ENCODE results near the gene ZMIZ1. TPM values are rescaled to one million over a fixed set of nuclear protein-coding genes. Genes with fewer than 3 reads are reported as not detected.

ZMIZ1 gene
- total and polyA plus RNA-seq, 12 donors: 6.6 to 113 (median 55.1) TPM

DNA sequence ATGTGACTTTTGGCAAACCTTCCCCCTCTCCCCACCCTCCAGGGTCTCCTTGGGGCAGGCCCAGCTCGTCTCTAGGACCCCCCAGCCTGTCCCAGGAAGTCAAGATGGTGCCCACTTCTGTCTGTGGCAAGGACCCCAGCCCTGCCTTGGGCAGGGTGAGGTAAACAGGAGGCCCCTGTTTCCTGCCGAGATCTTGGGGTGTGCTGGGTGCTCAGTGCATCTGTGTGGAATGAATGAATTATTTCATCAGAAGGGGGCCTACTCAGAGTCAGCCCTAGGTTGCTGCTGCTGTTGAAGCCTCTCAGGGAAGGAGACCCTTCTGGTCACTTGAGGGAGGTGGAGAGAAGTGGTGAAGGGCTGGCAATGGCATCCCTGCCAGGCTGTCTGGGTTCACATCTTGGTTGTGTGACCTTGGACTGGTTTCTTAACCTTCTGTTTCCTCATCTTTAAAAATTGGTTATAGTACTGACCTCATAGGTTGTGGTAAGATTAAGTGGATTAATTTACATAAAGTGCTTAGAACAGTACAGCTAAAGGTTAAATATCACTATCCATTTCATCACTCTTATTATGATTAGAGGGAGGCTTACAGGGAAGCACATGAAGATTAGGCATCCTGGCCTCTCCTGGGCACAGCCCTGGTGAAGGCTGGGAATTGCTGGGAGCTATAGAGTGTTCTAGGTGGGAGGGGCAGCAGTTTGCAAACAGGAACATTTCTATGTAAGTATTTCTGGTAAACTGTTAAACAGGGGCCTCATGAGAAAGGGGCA, 67.7 kb downstream of the ZMIZ1 start:
- peak overlapping the region in 4 of 5 donors; percentile 35 to 83 (median 71) for H3K27ac ChIP-seq
- no peaks in the 10 kb centered on the region for H3K27me3 ChIP-seq
- no peak for DNase-seq
- no peaks in the 10 kb centered on the region for H3K9me3 ChIP-seq (replicated peaks in 1 of 3)
- H3K4me1 ChIP-seq (replicated peaks in 1 of 2): peaks cover 45 to 81% of the 10 kb centered on the region in 2 donors
- intact Hi-C loops (cut with DNase I): no loop called here
- H3K4me3 ChIP-seq: no peak overlapping the region
- H3K36me3 ChIP-seq (replicated peaks in 1 of 2): peaks cover 0 to 12% of the 10 kb centered on the region in 2 donors
- no peak for TF ChIP-seq POLR2A (IDR thresholded peaks at IDR 0.05)
- TF ChIP-seq, protein P1, sequence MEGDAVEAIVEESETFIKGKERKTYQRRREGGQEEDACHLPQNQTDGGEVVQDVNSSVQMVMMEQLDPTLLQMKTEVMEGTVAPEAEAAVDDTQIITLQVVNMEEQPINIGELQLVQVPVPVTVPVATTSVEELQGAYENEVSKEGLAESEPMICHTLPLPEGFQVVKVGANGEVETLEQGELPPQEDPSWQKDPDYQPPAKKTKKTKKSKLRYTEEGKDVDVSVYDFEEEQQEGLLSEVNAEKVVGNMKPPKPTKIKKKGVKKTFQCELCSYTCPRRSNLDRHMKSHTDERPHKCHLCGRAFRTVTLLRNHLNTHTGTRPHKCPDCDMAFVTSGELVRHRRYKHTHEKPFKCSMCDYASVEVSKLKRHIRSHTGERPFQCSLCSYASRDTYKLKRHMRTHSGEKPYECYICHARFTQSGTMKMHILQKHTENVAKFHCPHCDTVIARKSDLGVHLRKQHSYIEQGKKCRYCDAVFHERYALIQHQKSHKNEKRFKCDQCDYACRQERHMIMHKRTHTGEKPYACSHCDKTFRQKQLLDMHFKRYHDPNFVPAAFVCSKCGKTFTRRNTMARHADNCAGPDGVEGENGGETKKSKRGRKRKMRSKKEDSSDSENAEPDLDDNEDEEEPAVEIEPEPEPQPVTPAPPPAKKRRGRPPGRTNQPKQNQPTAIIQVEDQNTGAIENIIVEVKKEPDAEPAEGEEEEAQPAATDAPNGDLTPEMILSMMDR (IDR thresholded peaks at IDR 0.05): no peak
- WGBS, 4 donors: 38 to 56% (median 48%) methylated on average over 1 to 2 of the region's 2 CpGs

GRCh38 chr10:79137300-79137756, 68.6 kb downstream of the ZMIZ1 start:
- Histone ChIP-seq H3K27me3 (no peaks in the 10 kb centered on the region), H3K27ac (peak overlapping the region in 4 of 5 donors; percentile 34 to 83 (median 71)), H3K36me3 (replicated peaks in 1 of 2) (peaks cover 0 to 12% of the 10 kb centered on the region in 2 donors), H3K4me3 (no peak overlapping the region), H3K4me1 (replicated peaks in 1 of 2) (peaks cover 51 to 83% of the 10 kb centered on the region in 2 donors), H3K9me3 (replicated peaks in 1 of 3) (no peaks in the 10 kb centered on the region)
- DNase-seq: no peak
- intact Hi-C loops (cut with DNase I): no loop called here
- 40 to 52% (median 50%) methylated on average over 3 to 8 of the region's 8 CpGs for WGBS, 4 donors
- TF ChIP-seq POLR2A (IDR thresholded peaks at IDR 0.05): no peak
- TF ChIP-seq, protein P1 (IDR thresholded peaks at IDR 0.05): no peak

DNA sequence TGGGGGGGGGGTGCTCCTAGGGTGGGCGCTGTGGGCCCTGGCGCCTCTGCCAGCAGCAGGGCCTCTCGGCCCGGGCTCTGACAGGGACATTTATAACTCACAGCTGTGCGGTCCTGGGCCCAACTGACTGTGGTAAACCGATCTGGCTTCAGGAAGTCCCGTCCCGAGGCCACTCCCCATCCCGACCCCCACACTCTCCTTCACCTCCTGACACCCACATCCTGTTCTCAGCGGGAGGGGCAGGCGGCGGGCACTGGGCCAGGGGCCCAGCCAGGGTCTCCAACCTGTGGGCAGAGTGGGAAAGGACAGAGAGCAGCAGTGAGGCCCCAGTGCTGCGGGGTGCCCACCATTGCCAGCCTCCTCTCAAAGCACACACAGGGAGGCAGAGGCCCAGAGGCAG, 69.1 kb downstream of the ZMIZ1 start:
- DNase-seq: peak in 1 of 7 donors; percentile 59
- H3K27ac ChIP-seq: peak overlapping the region in 4 of 5 donors; percentile 34 to 83 (median 71)

GRCh38 chr10:79138449-79139123, 69.8 kb downstream of the ZMIZ1 start:
- H3K36me3 ChIP-seq (replicated peaks in 1 of 2): peaks cover 0 to 21% of the 10 kb centered on the region in 2 donors
- WGBS, 4 donors: 81 to 83% (median 83%) methylated on average over 5 of the region's 5 CpGs
- intact Hi-C loops (cut with DNase I): no loop called here

More for the DNA sequence above, 69.1 kb downstream of the ZMIZ1 start:
- intact Hi-C loops (cut with DNase I): no loop called here
- Histone ChIP-seq H3K9me3 (replicated peaks in 1 of 3) (no peaks in the 10 kb centered on the region), H3K27me3 (no peaks in the 10 kb centered on the region), H3K4me3 (no peak overlapping the region), H3K4me1 (replicated peaks in 1 of 2) (peaks cover 46 to 83% of the 10 kb centered on the region in 2 donors), H3K36me3 (replicated peaks in 1 of 2) (peaks cover 0 to 17% of the 10 kb centered on the region in 2 donors)
- TF ChIP-seq, protein P1 (IDR thresholded peaks at IDR 0.05): no peak
- WGBS, 4 donors: 18 to 40% (median 31%) methylated on average over 4 to 13 of the region's 13 CpGs

More at GRCh38 chr10:79138449-79139123, 69.8 kb downstream of the ZMIZ1 start:
- Histone ChIP-seq H3K4me3 (no peak overlapping the region), H3K27me3 (no peaks in the 10 kb centered on the region), H3K9me3 (replicated peaks in 1 of 3) (no peaks in the 10 kb centered on the region), H3K27ac (peak overlapping the region in 4 of 5 donors; percentile 34 to 83 (median 71)), H3K4me1 (replicated peaks in 1 of 2) (peaks cover 46 to 79% of the 10 kb centered on the region in 2 donors)
- no peak for DNase-seq
- TF ChIP-seq, protein P1 (IDR thresholded peaks at IDR 0.05): no peak
- no peak for TF ChIP-seq POLR2A (IDR thresholded peaks at IDR 0.05)

Measured in adrenal gland (tissue), 12 donors.